GM12878 (cell line): ENCODE data around the gene TSEN54. TPM values are rescaled to one million over a fixed set of nuclear protein-coding genes. Genes with fewer than 3 reads are reported as not detected.

Experiments
- ATAC-seq: fragments of 200-7000 bp; cut with Tn5 transposase; 3 replicates; pipeline ENCODE4 v1.9.1; 2020; ENCODE audit warnings: mild to moderate bottlenecking, moderate library complexity
- BruUV-seq: library from RNA; stranded (reverse); fragments of 400-500 nt; replicated peaks from 2 replicates; lab custom pipeline; 2021; lab: Mats Ljungman, UMichigan
- CTCF ChIA-PET: fragments of 300-600 bp; sonication (Branson Sonifier 250); formaldehyde crosslinking; extraction: SDS; loops from one replicate; lab custom pipeline; 2021; ENCODE audit warnings: inconsistent platforms; lab: Yijun Ruan, JAX
- POLR2A ChIA-PET: fragments of 350-600 bp; formaldehyde crosslinking; extraction: SDS; loops from one replicate; lab custom pipeline; 2021; ENCODE audit warnings: inconsistent platforms; lab: Charles Lee
- RAD21 ChIA-PET: fragments of 300-600 bp; sonication (Branson Sonifier 250); formaldehyde crosslinking; loops from one replicate; lab custom pipeline; 2023; ENCODE audit warnings: antibody characterized with exemption; ENCODE audit not compliant: unreplicated experiment; lab: Charles Lee
- SMC1A ChIA-PET: fragments of 300-600 bp; sonication (Branson Sonifier 250); formaldehyde crosslinking; loops from one replicate; lab custom pipeline; 2023; ENCODE audit not compliant: unreplicated experiment, uncharacterized antibody; lab: Charles Lee
- DNase-seq: peaks from one replicate; pipeline ENCODE4 v3.0.0-alpha.2; 2011; ENCODE audit warnings: low read depth, low spot score
- FAIRE-seq: peaks from 3 replicates; lab custom pipeline; 2011; peaks lifted over from hg19 to GRCh38; lab: Jason Lieb, UNC
- H2AFZ ChIP-seq: 2 replicates; pipeline ENCODE4 v1.6.0; 2011; ENCODE audit warnings: low read depth, low read length, control low read depth; ENCODE audit not compliant: control insufficient read depth
- H3K27ac ChIP-seq: 2 replicates; pipeline ENCODE4 v1.5.1; 2011; ENCODE audit warnings: control low read depth; ENCODE audit not compliant: control insufficient read depth, insufficient read depth
- H3K27me3 ChIP-seq, 2 experiments: replicated peaks in 1 of 2; 2 replicates each; pipeline versions ENCODE4 v1.6.0 to v1.6.1; 2011; ENCODE audit warnings: low read length in 1 of 2; ENCODE audit not compliant: control insufficient read depth in 2 of 2, insufficient read depth in 2 of 2
- H3K36me3 ChIP-seq, 2 experiments: 2 replicates each; pipeline ENCODE4 v1.5.1; 2011; ENCODE audit warnings: low read length in 1 of 2; ENCODE audit not compliant: control insufficient read depth in 2 of 2, insufficient read depth in 2 of 2
- H3K4me1 ChIP-seq: 2 replicates; pipeline ENCODE4 v1.6.1; 2011; ENCODE audit warnings: mild to moderate bottlenecking, low read length, moderate library complexity, mixed read lengths; ENCODE audit not compliant: control insufficient read depth, insufficient read depth
- H3K4me2 ChIP-seq: 2 replicates; pipeline ENCODE4 v1.6.0; 2011; ENCODE audit warnings: control low read depth; ENCODE audit not compliant: control insufficient read depth, insufficient read depth
- H3K4me3 ChIP-seq: fragments of 200-600 bp; sonication (generic); 2 replicates; pipeline ENCODE4 v1.5.1; 2016
- H3K79me2 ChIP-seq: 2 replicates; pipeline ENCODE4 v1.6.0; 2011; ENCODE audit warnings: low read length; ENCODE audit not compliant: control insufficient read depth, insufficient read depth
- H3K9ac ChIP-seq: 2 replicates; pipeline ENCODE4 v1.8.0; 2011; ENCODE audit warnings: low read length, control low read depth, mixed read lengths; ENCODE audit not compliant: control insufficient read depth, insufficient read depth
- H3K9me3 ChIP-seq: replicated peaks from 3 replicates; pipeline ENCODE4 v1.5.1; 2011; ENCODE audit warnings: mild to moderate bottlenecking, low read length; ENCODE audit not compliant: control insufficient read depth, insufficient read depth
- H4K20me1 ChIP-seq: 2 replicates; pipeline ENCODE4 v1.6.0; 2011; ENCODE audit not compliant: control insufficient read depth, insufficient read depth
- ATF3 ChIP-seq: IDR thresholded peaks from 2 replicates; pipeline ENCODE4 v1.6.1; 2011; ENCODE audit warnings: low read depth, mild to moderate bottlenecking, low read length, moderate library complexity, borderline replicate concordance; ENCODE audit errors: extremely low read depth
- ATF7 ChIP-seq: fragments of 450-650 bp; IDR thresholded peaks from 2 replicates; pipeline ENCODE4 v1.6.1; 2016; ENCODE audit warnings: low read depth, mild to moderate bottlenecking
- E2F4 ChIP-seq: IDR thresholded peaks from 2 replicates; pipeline ENCODE4 v1.6.1; 2012; ENCODE audit warnings: low read depth, low read length, improper control_type of control experiment
- E2F8 ChIP-seq: fragments of 450-650 bp; IDR thresholded peaks from 2 replicates; pipeline ENCODE4 v1.6.1; 2018; ENCODE audit warnings: mild to moderate bottlenecking, low read depth, moderate library complexity; ENCODE audit not compliant: partially characterized antibody
- JUNB ChIP-seq: IDR thresholded peaks from 2 replicates; pipeline ENCODE4 v1.6.1; 2016; ENCODE audit warnings: antibody characterized with exemption, mild to moderate bottlenecking
- RAD51 ChIP-seq: fragments of 450-650 bp; IDR thresholded peaks from 2 replicates; pipeline ENCODE4 v1.6.1; 2016; ENCODE audit warnings: moderate library complexity, mild to moderate bottlenecking, inconsistent platforms
- YY1 ChIP-seq: IDR thresholded peaks from 2 replicates; pipeline ENCODE4 v1.6.1; 2011; ENCODE audit warnings: low read depth, mild to moderate bottlenecking, low read length
- ZSCAN29 ChIP-seq: fragments of 450-650 bp; IDR thresholded peaks from 2 replicates; pipeline ENCODE4 v1.6.1; 2017; ENCODE audit warnings: mild to moderate bottlenecking, moderate library complexity
- WGBS: methylation state at CpG from one replicate; pipeline ENCODE4 v1.1.6; 2016; ENCODE audit warnings: low lambda C conversion rate; ENCODE audit not compliant: insufficient replicate concordance, insufficient coverage; ENCODE audit errors: missing lambda C conversion rate; 5-methylcytosine and 5-hydroxymethylcytosine counted together
- in situ Hi-C: fragments of 300-500 bp; cut with MboI; formaldehyde crosslinking; loops from 9 replicates; pipeline ENCODE4 v1.14.3; 2018; ENCODE audit warnings: mixed read lengths
- intact Hi-C: fragments of 100-400 bp; cut with micrococcal nuclease; formaldehyde crosslinking; loops from one replicate; pipeline ENCODE4 v1.14.2; 2022; ENCODE audit not compliant: unreplicated experiment
- polyA plus RNA-seq, 11 experiments: library from polyadenylated mRNA; depleted of rRNA in 4 of 11; unstranded in 6 of 11; stranded (reverse) in 5 of 11; fragments of >200 nt; fragmentation: Nextera tagmentation in 4 of 11; fragmentation: Illumina TruSeq in 1 of 11; extraction: Ambion mirVana in 4 of 11; extraction: Trizol in 1 of 11; gene quantifications; 1 replicate in 1 of 11; 2 replicates in 10 of 11; pipeline versions ENCODE4 v1.2.1 to v1.2.3, GENCODE V29; 2011 to 2016; ENCODE audit warnings: inconsistent platforms in 2 of 11, missing spikeins in 2 of 11, low read depth in 1 of 11
- total RNA-seq, 4 experiments: library from RNA; depleted of rRNA in 3 of 4; stranded (reverse); fragments of >200 nt in 3 of 4; fragmentation: Illumina TruSeq in 1 of 4; extraction: Trizol in 1 of 4; gene quantifications; 2 replicates each; pipeline versions ENCODE4 v1.2.1 to v1.2.3, GENCODE V29; 2013 to 2021

The TSEN54 gene
- total and polyA plus RNA-seq, 10 of the 15 experiments (the other 5 are each of a cell fraction or from before 2014, with no cell fraction given): 7.1 to 48.0 (median 41.1) TPM

- H3K27ac ChIP-seq: no peak overlapping the region
- no peaks in the 10 kb centered on the region for H3K4me1 ChIP-seq
- DNase-seq (no peak), FAIRE-seq (no peak), ATAC-seq (no peak)
- H3K4me3 ChIP-seq: no peak overlapping the region
- SMC1A ChIA-PET: interaction anchor here (0.6 kb wide), 1 partner anchor 48 kb away, joined by 3 read pairs; no protein-coding TSS in a partner anchor
- TF ChIP-seq JUNB: no peak
- TF ChIP-seq ATF7: no peak
- TF ChIP-seq E2F4: no peak
- no peak for TF ChIP-seq RAD51
- no peak for TF ChIP-seq ATF3
- TF ChIP-seq YY1: no peak
- TF ChIP-seq ZSCAN29: no peak
- TF ChIP-seq E2F8: no peak
- POLR2A ChIA-PET: interaction anchor here (1.1 kb wide), 1 partner anchor 11 kb away, joined by 4 read pairs; no protein-coding TSS in a partner anchor
- H2AFZ ChIP-seq: no peak overlapping the region
- H3K4me2 ChIP-seq: no peak overlapping the region
- H3K9ac ChIP-seq: no peak overlapping the region
- H3K36me3 ChIP-seq: no peaks in the 10 kb centered on the region
- H3K27me3 ChIP-seq: no peaks in the 10 kb centered on the region
- BruUV-seq: no TSS peak
- in situ Hi-C loops (no loop called here), intact Hi-C loops (no loop called here)
- 58% methylated on average over 9 of the region's 9 CpGs for WGBS
- H3K79me2 ChIP-seq: no peaks in the 10 kb centered on the region
- RAD21 ChIA-PET: no interaction called here
- no peaks in the 10 kb centered on the region for H3K9me3 ChIP-seq
- no peaks in the 10 kb centered on the region for H4K20me1 ChIP-seq
- CTCF ChIA-PET: no interaction called here
Observed at GRCh38 chr17:75559958-75560533, 43.7 kb downstream of the TSEN54 start.
